ENCODE measurements around the gene UGGT2. TPM values are rescaled to one million over a fixed set of nuclear protein-coding genes. Genes with fewer than 3 reads are reported as not detected.

UGGT2 gene
- total RNA-seq, 1 donor from 2014 or later: 33.4 TPM

DNA sequence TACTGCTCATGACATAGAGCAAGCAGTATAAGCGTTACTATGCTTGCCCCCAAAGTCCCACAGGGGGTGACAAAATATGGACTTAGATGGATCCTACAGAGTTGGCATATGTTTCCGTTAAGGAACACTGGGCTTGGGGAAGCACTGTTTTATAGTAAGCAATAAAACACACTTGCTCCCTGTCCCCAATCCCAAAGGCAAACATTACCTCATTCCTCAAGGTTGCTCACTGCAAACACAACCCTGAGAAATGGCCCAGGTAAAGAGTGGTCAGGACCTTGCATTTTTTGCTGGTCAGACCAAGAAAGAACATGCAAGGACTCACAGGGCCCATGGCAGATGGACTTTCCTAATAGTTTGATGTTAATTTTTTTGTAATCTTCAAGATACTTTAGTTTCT lies 32.3 kb downstream of the UGGT2 start:
- no peak for TF ChIP-seq POLR2AphosphoS5 (IDR thresholded peaks at IDR 0.05; ENCODE audit: insufficient read depth in 1 of 2, low read depth in 1 of 2)
- no peak for TF ChIP-seq POLR2A (IDR thresholded peaks at IDR 0.05)
- no peak overlapping the region for H3K27ac ChIP-seq
- intact Hi-C loops (cut with DNase I): no loop called here
- no peak for DNase-seq (ENCODE audit: extremely low spot score in 2 of 2)
- H3K4me3 ChIP-seq: no peak overlapping the region
- no peaks in the 10 kb centered on the region for H3K9me3 ChIP-seq
- no peaks in the 10 kb centered on the region for H3K4me1 ChIP-seq
- peaks cover 0 to 6% of the 10 kb centered on the region in 2 donors for H3K36me3 ChIP-seq
- no peaks in the 10 kb centered on the region for H3K27me3 ChIP-seq

DNA sequence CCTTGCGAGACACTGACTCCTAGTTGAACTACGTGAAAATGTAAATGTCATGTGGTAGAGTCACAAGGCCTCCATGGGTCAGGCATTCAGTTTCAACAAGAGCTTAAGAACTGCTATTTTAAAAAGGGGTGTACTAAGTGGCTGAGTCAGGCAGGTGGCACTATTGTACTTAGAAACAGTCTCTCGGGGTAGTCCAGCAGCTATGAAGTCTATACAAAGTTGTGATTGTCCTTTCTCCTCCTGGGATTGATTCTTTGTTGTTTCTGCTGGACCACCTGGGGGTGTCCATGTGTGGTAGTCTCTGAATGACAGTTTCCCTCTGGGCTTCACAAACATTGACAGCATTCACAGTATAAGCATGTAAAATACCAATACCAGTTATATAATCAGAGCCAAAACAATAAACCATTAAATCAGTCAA lies 33.0 kb downstream of the UGGT2 start:
- no peak overlapping the region for H3K27ac ChIP-seq
- H3K9me3 ChIP-seq: no peaks in the 10 kb centered on the region
- no peaks in the 10 kb centered on the region for H3K27me3 ChIP-seq
- no peak overlapping the region for H3K4me3 ChIP-seq
- H3K4me1 ChIP-seq: no peaks in the 10 kb centered on the region
- DNase-seq (ENCODE audit: extremely low spot score in 2 of 2): no peak
- H3K36me3 ChIP-seq: peaks cover 0 to 6% of the 10 kb centered on the region in 2 donors
- intact Hi-C loops (cut with DNase I): no loop called here
- no peak for TF ChIP-seq POLR2AphosphoS5 (IDR thresholded peaks at IDR 0.05; ENCODE audit: insufficient read depth in 1 of 2, low read depth in 1 of 2)
- TF ChIP-seq, protein P1, sequence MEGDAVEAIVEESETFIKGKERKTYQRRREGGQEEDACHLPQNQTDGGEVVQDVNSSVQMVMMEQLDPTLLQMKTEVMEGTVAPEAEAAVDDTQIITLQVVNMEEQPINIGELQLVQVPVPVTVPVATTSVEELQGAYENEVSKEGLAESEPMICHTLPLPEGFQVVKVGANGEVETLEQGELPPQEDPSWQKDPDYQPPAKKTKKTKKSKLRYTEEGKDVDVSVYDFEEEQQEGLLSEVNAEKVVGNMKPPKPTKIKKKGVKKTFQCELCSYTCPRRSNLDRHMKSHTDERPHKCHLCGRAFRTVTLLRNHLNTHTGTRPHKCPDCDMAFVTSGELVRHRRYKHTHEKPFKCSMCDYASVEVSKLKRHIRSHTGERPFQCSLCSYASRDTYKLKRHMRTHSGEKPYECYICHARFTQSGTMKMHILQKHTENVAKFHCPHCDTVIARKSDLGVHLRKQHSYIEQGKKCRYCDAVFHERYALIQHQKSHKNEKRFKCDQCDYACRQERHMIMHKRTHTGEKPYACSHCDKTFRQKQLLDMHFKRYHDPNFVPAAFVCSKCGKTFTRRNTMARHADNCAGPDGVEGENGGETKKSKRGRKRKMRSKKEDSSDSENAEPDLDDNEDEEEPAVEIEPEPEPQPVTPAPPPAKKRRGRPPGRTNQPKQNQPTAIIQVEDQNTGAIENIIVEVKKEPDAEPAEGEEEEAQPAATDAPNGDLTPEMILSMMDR (IDR thresholded peaks at IDR 0.05): peak in 1 of 3 experiments; percentile 14

DNA sequence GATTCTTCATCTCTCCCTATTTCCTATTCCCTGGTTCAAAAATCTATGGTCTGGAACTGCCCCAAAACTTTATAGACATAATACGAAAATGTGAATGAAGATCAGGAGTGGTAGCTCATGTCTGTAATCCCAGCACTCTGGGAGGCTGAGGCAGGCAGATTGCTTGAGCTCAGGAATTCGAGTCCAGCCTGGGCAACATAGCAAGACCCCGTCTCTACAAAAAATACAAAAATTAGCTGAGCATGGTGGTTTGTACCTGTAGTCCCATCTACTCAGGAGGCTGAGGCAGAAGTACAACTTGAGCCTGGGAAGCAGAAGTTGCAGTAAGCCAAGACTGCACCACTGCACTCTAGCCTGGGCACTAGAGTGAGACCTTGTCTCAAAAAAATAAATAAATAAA lies 35.1 kb downstream of the UGGT2 start:
- Histone ChIP-seq H3K27ac (no peak overlapping the region), H3K27me3 (no peaks in the 10 kb centered on the region), H3K4me3 (no peak overlapping the region), H3K36me3 (peaks cover 0 to 6% of the 10 kb centered on the region in 2 donors), H3K4me1 (no peaks in the 10 kb centered on the region), H3K9me3 (no peaks in the 10 kb centered on the region)
- TF ChIP-seq, protein P1 (IDR thresholded peaks at IDR 0.05): no peak
- no peak for TF ChIP-seq POLR2A (IDR thresholded peaks at IDR 0.05)
- no peak for TF ChIP-seq POLR2AphosphoS5 (IDR thresholded peaks at IDR 0.05; ENCODE audit: insufficient read depth in 1 of 2, low read depth in 1 of 2)
- DNase-seq (ENCODE audit: extremely low spot score in 2 of 2): no peak
- intact Hi-C loops (cut with DNase I): no loop called here

DNA sequence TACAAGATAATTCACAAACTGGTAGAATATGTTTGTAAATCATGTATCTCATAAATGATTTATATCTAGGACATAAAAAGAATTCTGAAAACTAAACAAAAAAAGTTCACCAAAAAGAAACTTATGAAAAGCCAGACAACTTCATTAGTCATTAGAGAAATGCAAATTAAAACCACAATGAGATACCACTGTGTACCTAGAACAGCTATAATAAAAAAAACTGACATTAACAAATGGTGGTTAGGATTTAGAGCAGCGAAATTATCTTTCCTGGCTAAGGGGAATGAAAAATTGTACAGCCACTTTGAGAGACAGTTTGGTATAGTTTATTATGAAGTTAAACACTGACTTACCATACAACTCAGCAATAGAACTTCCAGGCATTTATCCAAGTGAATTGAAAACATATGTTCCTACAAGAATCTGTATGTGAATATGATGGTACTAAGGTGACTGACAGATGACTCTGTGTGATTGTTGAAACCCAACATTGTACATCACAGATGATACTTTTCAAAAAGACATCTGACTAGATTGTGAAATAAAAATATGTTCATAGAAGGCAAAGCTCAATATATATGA lies 41.8 kb downstream of the UGGT2 start:
- no peak overlapping the region for H3K4me3 ChIP-seq
- no peaks in the 10 kb centered on the region for H3K4me1 ChIP-seq
- no peaks in the 10 kb centered on the region for H3K9me3 ChIP-seq
- intact Hi-C loops (cut with DNase I): no loop called here
- H3K36me3 ChIP-seq: peaks cover 0 to 11% of the 10 kb centered on the region in 2 donors
- TF ChIP-seq POLR2A (IDR thresholded peaks at IDR 0.05) (no peak), POLR2AphosphoS5 (IDR thresholded peaks at IDR 0.05; ENCODE audit: insufficient read depth in 1 of 2, low read depth in 1 of 2) (no peak)
- TF ChIP-seq, protein P1 (IDR thresholded peaks at IDR 0.05): no peak
- H3K27me3 ChIP-seq: no peaks in the 10 kb centered on the region
- H3K27ac ChIP-seq: no peak overlapping the region
- DNase-seq (ENCODE audit: extremely low spot score in 2 of 2): no peak

DNA sequence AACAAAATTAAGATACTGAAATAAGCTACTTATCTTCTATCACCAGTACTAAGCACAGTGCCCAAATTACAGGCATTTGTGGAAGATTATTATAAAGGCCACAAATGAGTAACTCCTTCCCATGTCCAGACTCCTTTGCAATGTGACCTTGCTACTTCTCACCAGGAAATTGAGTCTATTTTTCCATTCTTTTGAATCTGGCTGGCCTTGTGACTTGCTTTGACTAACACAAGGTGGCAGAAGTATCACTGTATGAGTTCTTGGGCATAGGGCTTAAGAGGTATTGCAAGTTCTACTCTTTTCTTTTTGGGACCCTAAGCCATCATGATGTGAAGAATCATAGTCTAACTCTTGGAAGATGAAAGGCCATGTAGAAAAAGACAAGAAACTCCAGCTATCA lies 49.9 kb downstream of the UGGT2 start:
- Histone ChIP-seq H3K4me1 (no peaks in the 10 kb centered on the region), H3K9me3 (no peaks in the 10 kb centered on the region)
- intact Hi-C loops (cut with DNase I): no loop called here

More for the DNA sequence above, 49.9 kb downstream of the UGGT2 start:
- H3K36me3 ChIP-seq: peaks cover 0 to 7% of the 10 kb centered on the region in 2 donors
- no peak overlapping the region for H3K27ac ChIP-seq
- TF ChIP-seq POLR2AphosphoS5 (IDR thresholded peaks at IDR 0.05; ENCODE audit: insufficient read depth in 1 of 2, low read depth in 1 of 2) (no peak), POLR2A (IDR thresholded peaks at IDR 0.05) (no peak)
- TF ChIP-seq, protein P1 (IDR thresholded peaks at IDR 0.05): no peak
- DNase-seq (ENCODE audit: extremely low spot score in 2 of 2): no peak
- H3K27me3 ChIP-seq: no peaks in the 10 kb centered on the region
- no peak overlapping the region for H3K4me3 ChIP-seq
